Tibial artery (tissue), 4 donors: ENCODE results near the gene CCDC141.

Experiments used
- DNase-seq, 2 donors: peaks; one replicate each; pipeline ENCODE4 v3.0.0-alpha.2; 2019
- H3K27ac ChIP-seq, 2 donors: fragments of 200-600 bp; sonication (generic) in 1 of 2; 1 replicate in 1 of 2; 2 replicates in 1 of 2; pipeline ENCODE4 v1.5.1; 2018 to 2019; ENCODE audit warnings: mild to moderate bottlenecking in 1 of 2
- H3K27me3 ChIP-seq, 2 donors: fragments of 200-600 bp; sonication (generic) in 1 of 2; one replicate each; pipeline versions ENCODE4 v1.5.1 to v1.6.0; 2016 to 2019
- H3K36me3 ChIP-seq, 3 donors: fragments of 200-600 bp; sonication (generic) in 2 of 3; one replicate each; pipeline ENCODE4 v1.5.1; 2016 to 2019; ENCODE audit warnings: mild to moderate bottlenecking in 2 of 3
- H3K4me1 ChIP-seq, 4 donors: fragments of 200-600 bp; sonication (generic) in 2 of 4; 1 replicate in 3 of 4; 2 replicates in 1 of 4; pipeline ENCODE4 v1.5.1; 2016 to 2019
- H3K4me3 ChIP-seq, 2 donors: fragments of 200-600 bp; sonication (generic) in 1 of 2; 1 replicate in 1 of 2; 2 replicates in 1 of 2; pipeline ENCODE4 v1.5.1; 2018 to 2019; ENCODE audit warnings: mild to moderate bottlenecking in 2 of 2
- H3K9me3 ChIP-seq, 3 donors: fragments of 200-600 bp; sonication (generic) in 1 of 3; one replicate each; pipeline ENCODE4 v1.5.1; 2016 to 2019
- CTCF ChIP-seq, 2 experiments: fragments of 200-600 bp in 1 of 2; fragments of 450-650 bp in 1 of 2; IDR thresholded peaks; one replicate each; pipeline ENCODE4 v1.5.1; 2017 to 2019; ENCODE audit warnings: antibody characterized with exemption in 2 of 2, mild to moderate bottlenecking in 1 of 2, moderate library complexity in 1 of 2
- intact Hi-C: fragments of 100-400 bp; cut with DNase I; formaldehyde crosslinking; loops from one replicate; pipeline ENCODE4 v1.15.0; 2023; ENCODE audit warnings: low total_unique reads

The CCDC141 gene

GRCh38 chr2:178819992-178820391 lies 229.9 kb downstream of the CCDC141 start:
- no peak overlapping the region for H3K27ac ChIP-seq
- intact Hi-C loops = no loop called here

GRCh38 chr2:178819147-178819875 lies 230.6 kb downstream of the CCDC141 start:
- Histone ChIP-seq H3K9me3 (no peaks in the 10 kb centered on the region), H3K27ac (no peak overlapping the region), H3K4me3 (no peak overlapping the region), H3K4me1 (peaks cover 0 to 17% (median 0%) of the 10 kb centered on the region in 4 donors), H3K36me3 (no peaks in the 10 kb centered on the region), H3K27me3 (no peaks in the 10 kb centered on the region)
- no peak for TF ChIP-seq CTCF (IDR thresholded peaks at IDR 0.05)
- intact Hi-C loops = no loop called here
- DNase-seq = no peak

More at GRCh38 chr2:178819992-178820391, 229.9 kb downstream of the CCDC141 start:
- DNase-seq = no peak
- H3K4me1 ChIP-seq = peaks cover 0 to 17% (median 0%) of the 10 kb centered on the region in 4 donors
- H3K4me3 ChIP-seq = no peak overlapping the region
- H3K9me3 ChIP-seq = no peaks in the 10 kb centered on the region
- no peak for TF ChIP-seq CTCF (IDR thresholded peaks at IDR 0.05)
- H3K36me3 ChIP-seq = no peaks in the 10 kb centered on the region
- H3K27me3 ChIP-seq = no peaks in the 10 kb centered on the region

GRCh38 chr2:178811901-178812300 lies 238.0 kb downstream of the CCDC141 start:
- Histone ChIP-seq H3K27ac (no peak overlapping the region), H3K36me3 (no peaks in the 10 kb centered on the region), H3K4me1 (no peaks in the 10 kb centered on the region), H3K9me3 (no peaks in the 10 kb centered on the region), H3K27me3 (no peaks in the 10 kb centered on the region), H3K4me3 (no peak overlapping the region)
- no peak for DNase-seq
- TF ChIP-seq CTCF (IDR thresholded peaks at IDR 0.05) = no peak
- intact Hi-C loops = no loop called here

- DNase-seq = no peak
- Histone ChIP-seq H3K27me3 (no peaks in the 10 kb centered on the region), H3K4me1 (no peaks in the 10 kb centered on the region), H3K27ac (no peak overlapping the region), H3K4me3 (no peak overlapping the region), H3K9me3 (no peaks in the 10 kb centered on the region), H3K36me3 (no peaks in the 10 kb centered on the region)
- intact Hi-C loops = no loop called here
- TF ChIP-seq CTCF (IDR thresholded peaks at IDR 0.05) = no peak
Measured at GRCh38 chr2:178811045-178811444, 238.9 kb downstream of the CCDC141 start.

- Histone ChIP-seq H3K4me3 (no peak overlapping the region), H3K27ac (no peak overlapping the region), H3K27me3 (no peaks in the 10 kb centered on the region), H3K4me1 (peaks cover 0 to 3% (median 0%) of the 10 kb centered on the region in 4 donors), H3K9me3 (no peaks in the 10 kb centered on the region), H3K36me3 (no peaks in the 10 kb centered on the region)
- intact Hi-C loops = no loop called here
- no peak for DNase-seq
- no peak for TF ChIP-seq CTCF (IDR thresholded peaks at IDR 0.05)
Measured at GRCh38 chr2:178810422-178810821, 239.5 kb downstream of the CCDC141 start.
